GM23338 (cell line): ENCODE measurements around the gene FRMD3. TPM values are rescaled to one million over a fixed set of nuclear protein-coding genes. Genes with fewer than 3 reads are reported as not detected.

Source experiments
- ATAC-seq: fragments of 200-7000 bp; cut with Tn5 transposase; 3 replicates; pipeline ENCODE4 v1.9.1; 2020
- DNase-seq: peaks from one replicate; pipeline ENCODE4 v3.0.0-alpha.2; 2015; ENCODE audit warnings: low spot score
- H2AFZ ChIP-seq: fragments of 200-600 bp; sonication (generic); 2 replicates; pipeline ENCODE4 v1.8.0; 2016; ENCODE audit warnings: antibody characterized with exemption, mild to moderate bottlenecking, moderate library complexity
- H3F3A ChIP-seq: fragments of 200-600 bp; sonication (generic); replicated peaks from 2 replicates; pipeline ENCODE4 v1.8.0; 2017; ENCODE audit warnings: antibody characterized with exemption, mixed run types, low read depth
- H3K27ac ChIP-seq: fragments of 200-600 bp; sonication (generic); 2 replicates; pipeline ENCODE4 v1.6.1; 2016; ENCODE audit warnings: low read depth
- H3K27me3 ChIP-seq: fragments of 200-600 bp; sonication (generic); 2 replicates; pipeline ENCODE4 v1.8.0; 2016; ENCODE audit warnings: mild to moderate bottlenecking, mixed run types, moderate library complexity; ENCODE audit not compliant: insufficient read depth
- H3K36me3 ChIP-seq: fragments of 200-600 bp; sonication (generic); 2 replicates; pipeline ENCODE4 v1.8.0; 2016; ENCODE audit warnings: mild to moderate bottlenecking; ENCODE audit not compliant: insufficient read depth
- H3K4me1 ChIP-seq: fragments of 200-600 bp; sonication (generic); 2 replicates; pipeline ENCODE4 v1.8.0; 2016; ENCODE audit warnings: mild to moderate bottlenecking, moderate library complexity; ENCODE audit not compliant: insufficient read depth
- H3K4me2 ChIP-seq: fragments of 200-600 bp; sonication (generic); 2 replicates; pipeline ENCODE4 v1.7.1; 2017; ENCODE audit warnings: mixed run types
- H3K4me3 ChIP-seq: fragments of 200-600 bp; sonication (generic); 2 replicates; pipeline ENCODE4 v1.6.1; 2016; ENCODE audit warnings: mixed run types
- H3K79me2 ChIP-seq: fragments of 200-600 bp; sonication (generic); replicated peaks from 2 replicates; pipeline ENCODE4 v1.8.0; 2017; ENCODE audit warnings: mild to moderate bottlenecking; ENCODE audit not compliant: insufficient read depth
- H3K9me2 ChIP-seq: fragments of 200-600 bp; sonication (generic); 2 replicates; pipeline ENCODE4 v1.8.0; 2017; ENCODE audit not compliant: insufficient read depth
- H4K20me1 ChIP-seq: fragments of 200-600 bp; sonication (generic); replicated peaks from 2 replicates; pipeline ENCODE4 v1.8.0; 2017; ENCODE audit warnings: mild to moderate bottlenecking; ENCODE audit not compliant: insufficient read depth
- H3K27ac Mint-ChIP-seq: 2 replicates; pipeline ENCODE4 v1.8.0; 2020; ENCODE audit warnings: inconsistent platforms, mild to moderate bottlenecking, moderate library complexity, mixed read lengths
- H3K27me3 Mint-ChIP-seq: 3 replicates; pipeline ENCODE4 v1.8.0; 2022; ENCODE audit warnings: low read depth, mild to moderate bottlenecking, moderate library complexity, mixed read lengths, inconsistent platforms; ENCODE audit not compliant: insufficient read depth, poor library complexity
- H3K36me3 Mint-ChIP-seq: 3 replicates; pipeline ENCODE4 v1.8.0; 2021; ENCODE audit warnings: low read depth, mild to moderate bottlenecking, inconsistent platforms, moderate library complexity, mixed read lengths
- H3K4me1 Mint-ChIP-seq: 3 replicates; pipeline ENCODE4 v1.8.0; 2020; ENCODE audit warnings: mild to moderate bottlenecking, inconsistent platforms, mixed read lengths
- H3K4me3 Mint-ChIP-seq: 3 replicates; pipeline ENCODE4 v1.8.0; 2021; ENCODE audit warnings: moderate library complexity, mild to moderate bottlenecking, inconsistent platforms, mixed read lengths
- H3K9me3 Mint-ChIP-seq: 3 replicates; pipeline ENCODE4 v1.8.0; 2020; ENCODE audit warnings: moderate library complexity, mild to moderate bottlenecking, inconsistent platforms, mixed read lengths
- CTCF ChIP-seq, 2 experiments: fragments of 200-600 bp in 1 of 2; sonication (generic) in 1 of 2; conservative IDR thresholded peaks; 2 replicates each; pipeline versions ENCODE4 v1.5.1 to v1.6.1; 2016 to 2017; ENCODE audit warnings: antibody characterized with exemption in 2 of 2, low read depth in 2 of 2, mild to moderate bottlenecking in 2 of 2, moderate library complexity in 1 of 2
- JUNB ChIP-seq: IDR thresholded peaks from one replicate; pipeline ENCODE4 v1.6.1; 2016; ENCODE audit warnings: antibody characterized with exemption; ENCODE audit not compliant: unreplicated experiment
- polyA plus RNA-seq: library from polyadenylated mRNA; unstranded; fragments of >200 nt; fragmentation: Nextera tagmentation; extraction: Ambion mirVana; gene quantifications from 2 replicates; pipeline ENCODE4 v1.2.1, GENCODE V29; 2016
- total RNA-seq: library from RNA; depleted of rRNA; stranded (reverse); fragments of >200 nt; shearing (Covaris generic); gene quantifications from 2 replicates; pipeline ENCODE4 v1.2.3, GENCODE V29; 2014
- TF ChIP-seq, protein P1 (sequence below): fragments of 250-450 bp; sonication (Bioruptor Pico); IDR thresholded peaks from 2 replicates; pipeline ENCODE4 v1.5.0; 2020; ENCODE audit warnings: mild to moderate bottlenecking, moderate library complexity

FRMD3 gene
- total and polyA plus RNA-seq, 2 experiments from 2014 or later: 0.47 to 1.2 TPM

DNA sequence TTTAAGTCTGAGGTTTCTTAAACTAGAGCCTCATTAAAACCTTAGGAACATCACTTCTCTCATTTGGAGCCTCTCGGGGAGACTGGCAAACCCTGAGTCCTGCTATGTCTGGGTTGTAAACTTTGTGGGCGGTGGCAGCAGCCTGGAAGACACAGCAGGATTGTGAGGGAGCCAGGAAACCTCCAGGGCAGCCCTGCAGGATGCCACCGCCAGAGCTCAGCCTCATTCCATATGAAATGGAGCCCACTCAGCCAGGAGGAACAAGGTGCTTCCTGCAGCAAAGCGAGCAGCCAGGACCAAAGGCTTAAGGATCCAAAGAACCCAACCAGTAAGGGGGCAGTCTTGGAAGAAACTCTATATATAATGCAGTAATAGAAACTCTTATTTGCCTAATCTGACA, 46.8 kb upstream of the FRMD3 start (continued):
- TF ChIP-seq, protein P1, sequence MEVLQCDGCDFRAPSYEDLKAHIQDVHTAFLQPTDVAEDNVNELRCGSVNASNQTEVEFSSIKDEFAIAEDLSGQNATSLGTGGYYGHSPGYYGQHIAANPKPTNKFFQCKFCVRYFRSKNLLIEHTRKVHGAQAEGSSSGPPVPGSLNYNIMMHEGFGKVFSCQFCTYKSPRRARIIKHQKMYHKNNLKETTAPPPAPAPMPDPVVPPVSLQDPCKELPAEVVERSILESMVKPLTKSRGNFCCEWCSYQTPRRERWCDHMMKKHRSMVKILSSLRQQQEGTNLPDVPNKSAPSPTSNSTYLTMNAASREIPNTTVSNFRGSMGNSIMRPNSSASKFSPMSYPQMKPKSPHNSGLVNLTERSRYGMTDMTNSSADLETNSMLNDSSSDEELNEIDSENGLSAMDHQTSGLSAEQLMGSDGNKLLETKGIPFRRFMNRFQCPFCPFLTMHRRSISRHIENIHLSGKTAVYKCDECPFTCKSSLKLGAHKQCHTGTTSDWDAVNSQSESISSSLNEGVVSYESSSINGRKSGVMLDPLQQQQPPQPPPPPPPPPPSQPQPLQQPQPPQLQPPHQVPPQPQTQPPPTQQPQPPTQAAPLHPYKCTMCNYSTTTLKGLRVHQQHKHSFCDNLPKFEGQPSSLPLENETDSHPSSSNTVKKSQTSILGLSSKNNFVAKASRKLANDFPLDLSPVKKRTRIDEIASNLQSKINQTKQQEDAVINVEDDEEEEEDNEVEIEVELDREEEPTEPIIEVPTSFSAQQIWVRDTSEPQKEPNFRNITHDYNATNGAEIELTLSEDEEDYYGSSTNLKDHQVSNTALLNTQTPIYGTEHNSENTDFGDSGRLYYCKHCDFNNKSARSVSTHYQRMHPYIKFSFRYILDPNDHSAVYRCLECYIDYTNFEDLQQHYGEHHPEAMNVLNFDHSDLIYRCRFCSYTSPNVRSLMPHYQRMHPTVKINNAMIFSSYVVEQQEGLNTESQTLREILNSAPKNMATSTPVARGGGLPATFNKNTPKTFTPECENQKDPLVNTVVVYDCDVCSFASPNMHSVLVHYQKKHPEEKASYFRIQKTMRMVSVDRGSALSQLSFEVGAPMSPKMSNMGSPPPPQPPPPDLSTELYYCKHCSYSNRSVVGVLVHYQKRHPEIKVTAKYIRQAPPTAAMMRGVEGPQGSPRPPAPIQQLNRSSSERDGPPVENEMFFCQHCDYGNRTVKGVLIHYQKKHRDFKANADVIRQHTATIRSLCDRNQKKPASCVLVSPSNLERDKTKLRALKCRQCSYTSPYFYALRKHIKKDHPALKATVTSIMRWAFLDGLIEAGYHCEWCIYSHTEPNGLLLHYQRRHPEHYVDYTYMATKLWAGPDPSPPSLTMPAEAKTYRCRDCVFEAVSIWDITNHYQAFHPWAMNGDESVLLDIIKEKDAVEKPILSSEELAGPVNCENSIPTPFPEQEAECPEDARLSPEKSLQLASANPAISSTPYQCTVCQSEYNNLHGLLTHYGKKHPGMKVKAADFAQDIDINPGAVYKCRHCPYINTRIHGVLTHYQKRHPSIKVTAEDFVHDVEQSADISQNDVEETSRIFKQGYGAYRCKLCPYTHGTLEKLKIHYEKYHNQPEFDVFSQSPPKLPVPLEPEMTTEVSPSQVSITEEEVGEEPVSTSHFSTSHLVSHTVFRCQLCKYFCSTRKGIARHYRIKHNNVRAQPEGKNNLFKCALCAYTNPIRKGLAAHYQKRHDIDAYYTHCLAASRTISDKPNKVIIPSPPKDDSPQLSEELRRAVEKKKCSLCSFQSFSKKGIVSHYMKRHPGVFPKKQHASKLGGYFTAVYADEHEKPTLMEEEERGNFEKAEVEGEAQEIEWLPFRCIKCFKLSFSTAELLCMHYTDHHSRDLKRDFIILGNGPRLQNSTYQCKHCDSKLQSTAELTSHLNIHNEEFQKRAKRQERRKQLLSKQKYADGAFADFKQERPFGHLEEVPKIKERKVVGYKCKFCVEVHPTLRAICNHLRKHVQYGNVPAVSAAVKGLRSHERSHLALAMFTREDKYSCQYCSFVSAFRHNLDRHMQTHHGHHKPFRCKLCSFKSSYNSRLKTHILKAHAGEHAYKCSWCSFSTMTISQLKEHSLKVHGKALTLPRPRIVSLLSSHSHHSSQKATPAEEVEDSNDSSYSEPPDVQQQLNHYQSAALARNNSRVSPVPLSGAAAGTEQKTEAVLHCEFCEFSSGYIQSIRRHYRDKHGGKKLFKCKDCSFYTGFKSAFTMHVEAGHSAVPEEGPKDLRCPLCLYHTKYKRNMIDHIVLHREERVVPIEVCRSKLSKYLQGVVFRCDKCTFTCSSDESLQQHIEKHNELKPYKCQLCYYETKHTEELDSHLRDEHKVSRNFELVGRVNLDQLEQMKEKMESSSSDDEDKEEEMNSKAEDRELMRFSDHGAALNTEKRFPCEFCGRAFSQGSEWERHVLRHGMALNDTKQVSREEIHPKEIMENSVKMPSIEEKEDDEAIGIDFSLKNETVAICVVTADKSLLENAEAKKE (CRISPR knock-in tag): no peak
- TF ChIP-seq JUNB: no peak

- DNase-seq (peak; percentile 91), ATAC-seq (peak; percentile 95)
- no peaks in the 10 kb centered on the region for H3K27me3 ChIP-seq
- H2AFZ ChIP-seq: no peak overlapping the region
- no peaks in the 10 kb centered on the region for H3K79me2 ChIP-seq
- no peaks in the 10 kb centered on the region for H3F3A ChIP-seq
- Mint-ChIP-seq H3K36me3 (peaks cover 10% of the 10 kb centered on the region), H3K4me1 (peaks cover 14% of the 10 kb centered on the region), H3K4me3 (no peak overlapping the region), H3K27ac (peak overlapping the region; percentile 74; the same call in 1 of the 2 replicates), H3K9me3 (peaks cover 10% of the 10 kb centered on the region), H3K27me3 (peaks cover 2% of the 10 kb centered on the region)
- H3K9me2 ChIP-seq: no peaks in the 10 kb centered on the region
- TF ChIP-seq CTCF (conservative IDR thresholded peaks at IDR 0.05; ENCODE audit: low read depth in 2 of 2): peak; percentile 86
- TF ChIP-seq, protein P1 (CRISPR knock-in tag): no peak
- H3K4me1 ChIP-seq: peaks cover 3% of the 10 kb centered on the region; the same call in 1 of the 2 replicates
- H3K36me3 ChIP-seq: no peaks in the 10 kb centered on the region
- no peaks in the 10 kb centered on the region for H4K20me1 ChIP-seq
- no peak overlapping the region for H3K4me2 ChIP-seq
- no peak overlapping the region for H3K4me3 ChIP-seq
- H3K27ac ChIP-seq: no peak overlapping the region
Observed at GRCh38 chr9:83583151-83584014, 45.2 kb upstream of the FRMD3 start.
